Measurements from ENCODE around the gene HCAR3. TPM values are rescaled to one million over a fixed set of nuclear protein-coding genes. Genes with fewer than 3 reads are reported as not detected.

The HCAR3 gene
- total and polyA plus RNA-seq, 2 of the 13 experiments (the other 11 are each of a cell fraction or from before 2014, with no cell fraction given), result 0.11 to 12.8 TPM

DNA sequence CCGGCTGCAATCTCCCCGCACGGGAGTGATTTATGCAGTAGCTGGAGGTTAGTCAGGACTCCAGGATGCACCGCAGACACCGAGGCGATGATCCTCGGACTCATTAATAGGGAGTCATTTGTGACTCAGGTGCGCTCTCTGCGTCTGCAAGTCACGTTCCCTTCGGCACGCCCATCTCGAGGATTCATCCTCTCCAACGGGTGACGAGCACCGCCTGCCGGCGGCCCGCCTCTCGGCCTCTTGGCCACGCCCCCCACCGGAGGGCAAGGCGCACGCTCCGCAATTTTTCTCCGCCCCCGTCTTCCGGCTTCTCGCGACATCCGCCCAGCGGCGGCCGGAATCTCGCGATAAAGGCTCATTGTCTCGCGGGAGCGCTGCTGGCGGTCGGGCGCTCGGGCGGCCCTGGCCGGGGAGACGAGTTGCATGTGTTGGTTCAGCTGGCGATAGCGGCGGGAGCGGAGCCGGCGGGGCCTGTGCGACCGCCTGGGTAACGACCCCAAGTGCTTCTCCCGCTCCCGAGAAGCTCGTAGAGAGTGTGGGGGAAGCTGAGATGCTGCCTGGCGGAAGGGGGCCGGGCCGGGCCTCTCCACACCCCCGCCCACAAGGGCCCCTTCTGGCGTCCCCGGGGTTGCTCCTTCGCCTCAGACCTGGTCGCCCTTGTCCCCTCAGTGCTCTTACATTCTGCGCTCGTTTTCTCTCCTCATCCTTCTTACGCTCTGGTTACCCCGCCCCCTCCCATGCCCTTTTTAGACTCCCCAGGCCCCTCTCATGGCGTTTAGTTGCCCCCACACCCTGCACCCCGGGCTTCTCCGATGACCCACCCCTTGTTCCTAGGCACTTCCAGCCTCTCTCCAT is 36.1 kb upstream of the HCAR3 start, which contains the start of gene DENR (continued):
- TF ChIP-seq, protein P1, sequence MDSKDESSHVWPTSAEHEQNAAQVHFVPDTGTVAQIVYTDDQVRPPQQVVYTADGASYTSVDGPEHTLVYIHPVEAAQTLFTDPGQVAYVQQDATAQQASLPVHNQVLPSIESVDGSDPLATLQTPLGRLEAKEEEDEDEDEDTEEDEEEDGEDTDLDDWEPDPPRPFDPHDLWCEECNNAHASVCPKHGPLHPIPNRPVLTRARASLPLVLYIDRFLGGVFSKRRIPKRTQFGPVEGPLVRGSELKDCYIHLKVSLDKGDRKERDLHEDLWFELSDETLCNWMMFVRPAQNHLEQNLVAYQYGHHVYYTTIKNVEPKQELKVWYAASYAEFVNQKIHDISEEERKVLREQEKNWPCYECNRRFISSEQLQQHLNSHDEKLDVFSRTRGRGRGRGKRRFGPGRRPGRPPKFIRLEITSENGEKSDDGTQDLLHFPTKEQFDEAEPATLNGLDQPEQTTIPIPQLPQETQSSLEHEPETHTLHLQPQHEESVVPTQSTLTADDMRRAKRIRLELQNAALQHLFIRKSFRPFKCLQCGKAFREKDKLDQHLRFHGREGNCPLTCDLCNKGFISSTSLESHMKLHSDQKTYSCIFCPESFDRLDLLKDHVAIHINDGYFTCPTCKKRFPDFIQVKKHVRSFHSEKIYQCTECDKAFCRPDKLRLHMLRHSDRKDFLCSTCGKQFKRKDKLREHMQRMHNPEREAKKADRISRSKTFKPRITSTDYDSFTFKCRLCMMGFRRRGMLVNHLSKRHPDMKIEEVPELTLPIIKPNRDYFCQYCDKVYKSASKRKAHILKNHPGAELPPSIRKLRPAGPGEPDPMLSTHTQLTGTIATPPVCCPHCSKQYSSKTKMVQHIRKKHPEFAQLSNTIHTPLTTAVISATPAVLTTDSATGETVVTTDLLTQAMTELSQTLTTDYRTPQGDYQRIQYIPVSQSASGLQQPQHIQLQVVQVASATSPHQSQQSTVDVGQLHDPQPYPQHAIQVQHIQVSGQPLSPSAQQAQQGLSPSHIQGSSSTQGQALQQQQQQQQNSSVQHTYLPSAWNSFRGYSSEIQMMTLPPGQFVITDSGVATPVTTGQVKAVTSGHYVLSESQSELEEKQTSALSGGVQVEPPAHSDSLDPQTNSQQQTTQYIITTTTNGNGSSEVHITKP (CRISPR knock-in tag; IDR thresholded peaks at IDR 0.05; ENCODE audit: low read depth), result peak; percentile 75; the same call in 1 of the 2 replicates
- TF ChIP-seq, protein P2, sequence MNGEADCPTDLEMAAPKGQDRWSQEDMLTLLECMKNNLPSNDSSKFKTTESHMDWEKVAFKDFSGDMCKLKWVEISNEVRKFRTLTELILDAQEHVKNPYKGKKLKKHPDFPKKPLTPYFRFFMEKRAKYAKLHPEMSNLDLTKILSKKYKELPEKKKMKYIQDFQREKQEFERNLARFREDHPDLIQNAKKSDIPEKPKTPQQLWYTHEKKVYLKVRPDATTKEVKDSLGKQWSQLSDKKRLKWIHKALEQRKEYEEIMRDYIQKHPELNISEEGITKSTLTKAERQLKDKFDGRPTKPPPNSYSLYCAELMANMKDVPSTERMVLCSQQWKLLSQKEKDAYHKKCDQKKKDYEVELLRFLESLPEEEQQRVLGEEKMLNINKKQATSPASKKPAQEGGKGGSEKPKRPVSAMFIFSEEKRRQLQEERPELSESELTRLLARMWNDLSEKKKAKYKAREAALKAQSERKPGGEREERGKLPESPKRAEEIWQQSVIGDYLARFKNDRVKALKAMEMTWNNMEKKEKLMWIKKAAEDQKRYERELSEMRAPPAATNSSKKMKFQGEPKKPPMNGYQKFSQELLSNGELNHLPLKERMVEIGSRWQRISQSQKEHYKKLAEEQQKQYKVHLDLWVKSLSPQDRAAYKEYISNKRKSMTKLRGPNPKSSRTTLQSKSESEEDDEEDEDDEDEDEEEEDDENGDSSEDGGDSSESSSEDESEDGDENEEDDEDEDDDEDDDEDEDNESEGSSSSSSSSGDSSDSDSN (CRISPR knock-in tag; IDR thresholded peaks at IDR 0.05), result peak; percentile 70
- TF ChIP-seq SNAI1 (CRISPR knock-in tag; IDR thresholded peaks at IDR 0.05; ENCODE audit: borderline replicate concordance) (no peak), ZSCAN29 (CRISPR knock-in tag; conservative IDR thresholded peaks at IDR 0.05) (0 out of 2 replicates have a peak, but pooled peaks have one; percentile 36), HNRNPK (IDR thresholded peaks at IDR 0.05; ENCODE audit: low read depth, low read length, poor library complexity, severe bottlenecking) (peak; percentile 80), KLF6 (CRISPR knock-in tag; IDR thresholded peaks at IDR 0.05) (peak; percentile 86), ZNF614 (CRISPR knock-in tag; IDR thresholded peaks at IDR 0.05; ENCODE audit: borderline replicate concordance) (peak; percentile 93), CBFB (CRISPR knock-in tag; IDR thresholded peaks at IDR 0.05) (peak; percentile 90), ZNF331 (CRISPR knock-in tag; IDR thresholded peaks at IDR 0.05) (peak; percentile 79; the same call in 1 of the 2 replicates), U2AF2 (IDR thresholded peaks at IDR 0.05; ENCODE audit: low read depth, low read length) (no peak), CCAR2 (optimal IDR thresholded peaks at IDR 0.05; ENCODE audit: low read depth, low read length) (peak; percentile 7), FOXC1 (CRISPR knock-in tag; IDR thresholded peaks at IDR 0.05; ENCODE audit: borderline replicate concordance) (peak; percentile 80)
- TF ChIP-seq, protein P3, sequence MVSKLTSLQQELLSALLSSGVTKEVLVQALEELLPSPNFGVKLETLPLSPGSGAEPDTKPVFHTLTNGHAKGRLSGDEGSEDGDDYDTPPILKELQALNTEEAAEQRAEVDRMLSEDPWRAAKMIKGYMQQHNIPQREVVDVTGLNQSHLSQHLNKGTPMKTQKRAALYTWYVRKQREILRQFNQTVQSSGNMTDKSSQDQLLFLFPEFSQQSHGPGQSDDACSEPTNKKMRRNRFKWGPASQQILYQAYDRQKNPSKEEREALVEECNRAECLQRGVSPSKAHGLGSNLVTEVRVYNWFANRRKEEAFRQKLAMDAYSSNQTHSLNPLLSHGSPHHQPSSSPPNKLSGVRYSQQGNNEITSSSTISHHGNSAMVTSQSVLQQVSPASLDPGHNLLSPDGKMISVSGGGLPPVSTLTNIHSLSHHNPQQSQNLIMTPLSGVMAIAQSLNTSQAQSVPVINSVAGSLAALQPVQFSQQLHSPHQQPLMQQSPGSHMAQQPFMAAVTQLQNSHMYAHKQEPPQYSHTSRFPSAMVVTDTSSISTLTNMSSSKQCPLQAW (CRISPR knock-in tag; IDR thresholded peaks at IDR 0.05), result peak; percentile 93
- TF ChIP-seq, protein P4, sequence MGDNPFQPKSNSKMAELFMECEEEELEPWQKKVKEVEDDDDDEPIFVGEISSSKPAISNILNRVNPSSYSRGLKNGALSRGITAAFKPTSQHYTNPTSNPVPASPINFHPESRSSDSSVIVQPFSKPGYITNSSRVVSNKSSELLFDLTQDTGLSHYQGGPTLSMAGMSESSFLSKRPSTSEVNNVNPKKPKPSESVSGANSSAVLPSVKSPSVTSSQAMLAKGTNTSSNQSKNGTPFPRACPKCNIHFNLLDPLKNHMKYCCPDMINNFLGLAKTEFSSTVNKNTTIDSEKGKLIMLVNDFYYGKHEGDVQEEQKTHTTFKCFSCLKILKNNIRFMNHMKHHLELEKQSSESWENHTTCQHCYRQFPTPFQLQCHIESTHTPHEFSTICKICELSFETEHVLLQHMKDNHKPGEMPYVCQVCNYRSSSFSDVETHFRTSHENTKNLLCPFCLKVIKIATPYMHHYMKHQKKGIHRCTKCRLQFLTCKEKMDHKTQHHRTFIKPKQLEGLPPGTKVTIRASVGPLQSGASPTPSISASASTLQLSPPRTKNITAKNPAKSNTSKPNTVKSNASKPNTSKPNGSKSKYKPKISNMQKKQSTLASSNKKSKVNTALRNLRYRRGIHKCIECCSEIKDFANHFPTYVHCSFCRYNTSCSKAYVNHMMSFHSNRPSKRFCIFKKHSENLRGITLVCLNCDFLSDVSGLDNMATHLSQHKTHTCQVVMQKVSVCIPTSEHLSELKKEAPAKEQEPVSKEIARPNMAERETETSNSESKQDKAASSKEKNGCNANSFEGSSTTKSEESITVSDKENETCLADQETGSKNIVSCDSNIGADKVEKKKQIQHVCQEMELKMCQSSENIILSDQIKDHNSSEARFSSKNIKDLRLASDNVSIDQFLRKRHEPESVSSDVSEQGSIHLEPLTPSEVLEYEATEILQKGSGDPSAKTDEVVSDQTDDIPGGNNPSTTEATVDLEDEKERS (CRISPR knock-in tag; IDR thresholded peaks at IDR 0.05), result peak; percentile 36; the same call in 1 of the 2 replicates
- TF ChIP-seq, protein P5, sequence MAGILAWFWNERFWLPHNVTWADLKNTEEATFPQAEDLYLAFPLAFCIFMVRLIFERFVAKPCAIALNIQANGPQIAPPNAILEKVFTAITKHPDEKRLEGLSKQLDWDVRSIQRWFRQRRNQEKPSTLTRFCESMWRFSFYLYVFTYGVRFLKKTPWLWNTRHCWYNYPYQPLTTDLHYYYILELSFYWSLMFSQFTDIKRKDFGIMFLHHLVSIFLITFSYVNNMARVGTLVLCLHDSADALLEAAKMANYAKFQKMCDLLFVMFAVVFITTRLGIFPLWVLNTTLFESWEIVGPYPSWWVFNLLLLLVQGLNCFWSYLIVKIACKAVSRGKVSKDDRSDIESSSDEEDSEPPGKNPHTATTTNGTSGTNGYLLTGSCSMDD (CRISPR knock-in tag; IDR thresholded peaks at IDR 0.05), result no peak
